Daoy (cell line): Measurements from ENCODE around the gene AGBL3. TPM values are rescaled to one million over a fixed set of nuclear protein-coding genes. Genes with fewer than 3 reads are reported as not detected.
"Not testable (repeated sequence)": the region's sequence is repeated elsewhere in the genome, so short reads cannot be mapped to it uniquely, and the experiment has no call there.

ENCODE experiments used
- DNase-seq: peaks from one replicate; pipeline ENCODE4 v3.0.0-alpha.2; 2015; ENCODE audit warnings: low read depth
- total RNA-seq: library from RNA; depleted of rRNA; stranded (reverse); fragments of >200 nt; shearing (Covaris generic); gene quantifications from 2 replicates; pipeline ENCODE4 v1.2.3, GENCODE V29; 2014

Gene AGBL3
- total RNA-seq, 1 experiment from 2014 or later = 3.3 TPM

DNA sequence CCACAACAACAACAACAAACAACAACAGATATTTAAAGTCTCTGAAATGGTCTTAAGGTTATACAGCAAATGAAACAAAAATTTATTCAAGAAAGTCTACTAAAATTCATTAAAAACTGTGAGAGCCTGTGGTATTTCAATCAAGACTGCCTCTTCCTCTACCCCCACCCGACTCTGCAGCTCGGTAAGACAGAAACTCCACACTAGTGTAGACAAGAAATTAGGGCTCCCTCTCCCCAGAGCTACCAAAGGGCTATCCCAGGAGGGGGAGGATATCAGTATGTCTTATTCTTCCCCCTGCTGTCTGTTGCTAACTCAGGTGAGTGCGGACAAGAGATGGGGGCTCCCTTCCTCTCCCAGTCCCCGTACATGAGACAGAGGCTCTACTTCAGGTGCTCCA is 90.6 kb downstream of the AGBL3 start:
- no peak for DNase-seq

GRCh38 chr7:135077642-135078041 is 91.3 kb downstream of the AGBL3 start:
- no peak for DNase-seq

DNA sequence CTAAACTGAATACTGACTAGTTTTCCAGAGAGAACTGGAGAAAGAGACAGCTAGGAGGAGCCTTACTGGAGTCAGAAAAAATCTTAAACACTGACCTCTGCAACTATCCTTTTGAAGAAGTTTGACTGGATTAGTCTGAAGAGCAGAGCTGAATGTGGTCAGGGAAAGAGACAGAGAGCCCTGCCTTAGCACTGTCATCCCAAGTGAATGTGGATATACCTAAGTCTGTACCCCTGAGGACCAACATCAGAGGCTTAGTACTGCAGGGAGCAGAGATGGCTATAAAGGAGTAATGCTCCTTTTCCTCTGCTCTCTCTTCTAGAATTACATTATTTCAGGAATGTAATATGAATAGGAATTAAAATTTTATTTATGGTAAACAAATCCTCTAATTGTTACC is 91.7 kb downstream of the AGBL3 start:
- no peak for DNase-seq

DNA sequence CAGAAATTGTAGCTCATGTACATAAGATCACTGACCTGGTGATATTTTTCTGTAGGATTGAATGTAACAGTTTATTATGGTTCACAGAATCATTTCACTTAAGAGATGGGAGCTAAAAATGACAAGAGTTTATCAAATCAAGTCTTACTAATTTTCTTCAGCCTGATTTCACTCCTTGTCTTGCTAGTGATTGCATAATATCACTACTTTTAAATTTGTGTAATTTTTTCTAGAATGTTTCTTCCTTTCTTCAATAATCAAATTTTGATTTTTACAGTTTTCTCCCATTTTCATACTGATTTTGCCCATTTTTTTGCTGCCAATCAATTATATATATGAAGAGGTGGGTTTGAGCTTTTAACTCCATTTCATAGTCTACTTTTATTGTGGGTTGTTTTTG is 92.8 kb downstream of the AGBL3 start:
- DNase-seq = no peak

DNA sequence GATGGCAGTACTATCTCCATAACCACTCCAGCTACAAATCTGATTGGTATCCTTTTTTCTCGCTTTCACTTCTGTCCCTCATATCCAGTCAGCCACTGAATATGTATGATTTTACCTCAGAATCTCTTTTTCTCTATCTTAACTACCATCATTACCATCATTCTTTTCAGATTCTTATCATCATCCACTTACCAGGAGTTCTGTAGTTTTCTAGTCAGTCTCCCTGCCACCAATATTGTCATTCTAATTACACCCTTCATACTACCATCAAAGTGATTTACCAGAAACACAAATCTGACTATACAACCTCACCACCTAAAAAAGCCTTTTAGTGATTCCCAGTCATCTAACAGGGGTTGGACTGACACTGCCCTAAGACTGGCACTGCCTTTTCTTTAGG is 96.7 kb downstream of the AGBL3 start:
- DNase-seq = no peak

- DNase-seq = no peak
These were observed 102.3 kb downstream of the AGBL3 start for GRCh38 chr7:135088566-135088965.

- no peak for DNase-seq
These were observed 105.4 kb downstream of the AGBL3 start for GRCh38 chr7:135091717-135092116.

DNA sequence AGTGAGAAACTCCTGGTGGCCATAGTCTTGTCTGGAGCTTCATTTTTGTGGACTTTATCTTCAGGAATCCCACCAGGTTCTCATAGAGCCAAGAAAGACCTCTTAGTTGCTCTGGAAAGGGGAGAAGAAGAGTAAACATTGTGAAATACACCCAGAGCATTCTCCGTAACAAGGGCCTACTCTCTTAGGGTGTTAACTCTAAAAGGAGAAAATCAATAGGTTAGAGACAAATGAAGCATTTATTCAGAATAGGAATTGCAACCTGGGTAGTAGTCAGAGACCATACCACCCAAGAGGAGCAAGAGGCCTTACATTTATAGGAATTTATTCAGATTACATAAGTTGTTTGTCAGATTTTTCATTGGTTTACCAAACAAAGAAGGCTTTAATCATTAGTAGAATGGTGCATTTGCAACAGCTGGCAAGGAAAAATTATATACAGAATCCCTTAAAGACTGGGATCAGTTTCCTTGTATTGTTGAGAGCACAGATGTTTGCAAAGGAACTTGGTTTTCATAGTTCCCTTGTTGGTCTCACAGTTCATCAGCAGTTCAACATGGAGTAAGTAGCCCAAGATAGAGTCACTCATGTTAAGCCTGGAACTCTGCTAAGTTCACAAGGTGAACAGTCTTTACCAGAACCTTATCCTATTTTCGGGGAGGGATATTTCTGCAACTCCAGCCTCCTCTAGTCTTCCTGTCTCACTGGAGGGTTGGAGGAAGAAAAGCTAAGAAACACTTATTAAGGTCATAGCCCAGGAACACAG is 108.3 kb downstream of the AGBL3 start:
- DNase-seq = no peak

- no peak for DNase-seq
These were observed 109.1 kb downstream of the AGBL3 start for GRCh38 chr7:135095450-135095849.

DNA sequence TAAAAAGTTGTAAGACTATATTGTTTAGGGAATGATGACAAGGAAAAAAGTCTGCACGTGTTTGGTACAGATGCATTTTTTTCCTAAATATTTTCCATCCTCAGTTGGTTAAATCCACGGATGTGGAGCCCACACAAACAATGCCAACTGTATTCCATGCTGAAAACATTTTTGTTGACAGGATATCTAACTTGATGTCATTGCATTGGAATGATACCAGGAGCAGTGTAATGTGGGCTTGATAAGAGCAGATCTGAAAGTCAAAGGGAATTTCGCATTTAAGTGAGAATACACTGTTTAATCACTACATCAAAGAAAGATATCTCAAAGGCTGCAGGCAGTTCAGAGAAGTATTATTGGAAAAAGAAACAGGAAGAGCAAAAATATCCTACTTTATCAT is 112.1 kb downstream of the AGBL3 start:
- DNase-seq = no peak

GRCh38 chr7:135100856-135101255 is 114.5 kb downstream of the AGBL3 start:
- DNase-seq = no peak

GRCh38 chr7:135102372-135102771 is 116.1 kb downstream of the AGBL3 start:
- DNase-seq = no peak

DNA sequence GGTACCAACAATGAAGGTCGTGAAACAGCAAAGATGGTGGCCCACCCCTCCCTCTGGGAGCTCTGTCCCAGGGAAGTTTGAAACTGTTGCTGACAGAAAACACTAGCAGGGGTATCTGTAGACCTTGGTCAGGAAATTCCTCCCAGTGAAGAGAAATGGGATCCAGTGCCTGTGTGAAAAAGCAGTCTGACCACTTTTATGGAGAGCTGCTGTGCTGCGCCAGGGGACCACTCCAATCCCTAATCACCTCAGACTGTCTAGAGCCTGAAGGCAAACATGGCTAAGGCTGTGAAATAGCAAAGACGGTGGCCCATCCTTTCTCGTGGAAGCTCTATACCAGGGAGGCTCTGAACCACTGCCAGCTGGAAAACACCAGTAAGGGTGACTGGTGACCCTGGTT is 123.3 kb downstream of the AGBL3 start:
- DNase-seq = no peak

DNA sequence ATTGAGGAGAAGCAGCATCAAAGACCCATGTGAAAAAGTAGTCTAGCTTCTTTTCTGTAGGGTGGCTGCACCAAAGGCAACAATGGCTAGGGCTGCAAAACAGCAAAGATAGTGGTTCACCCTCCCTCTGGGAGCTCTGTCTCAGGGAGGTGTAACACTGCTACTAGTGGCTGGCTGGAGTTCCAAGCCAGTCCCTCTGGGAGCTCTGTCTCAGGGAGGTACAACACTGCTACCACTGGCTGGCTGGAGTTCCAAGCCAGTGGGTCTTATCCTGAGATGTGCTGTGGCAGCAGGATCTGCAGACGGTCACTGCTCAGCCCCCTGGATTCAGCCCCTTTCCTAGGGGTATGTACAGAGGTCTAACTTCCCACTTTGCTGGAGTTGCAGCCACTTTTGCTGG is 123.7 kb downstream of the AGBL3 start:
- DNase-seq = no peak

DNA sequence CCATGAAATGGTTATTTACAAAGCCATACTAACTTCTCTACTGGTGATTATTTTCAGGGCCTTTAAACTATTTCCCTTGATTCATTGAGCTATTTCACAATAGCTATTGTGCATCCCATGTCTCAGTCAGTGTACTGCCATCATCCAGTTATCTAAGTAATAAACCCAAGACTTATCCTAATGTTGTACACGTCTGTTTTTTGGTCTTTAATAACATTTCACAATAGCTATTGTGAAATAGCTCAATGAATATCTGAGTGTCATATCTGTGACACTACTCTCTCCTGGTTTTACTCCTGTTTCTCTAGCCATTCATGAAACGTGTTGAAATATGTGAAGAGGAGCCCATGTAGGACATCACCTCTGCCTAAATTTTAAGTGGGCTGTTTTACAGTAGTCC is 125.1 kb downstream of the AGBL3 start:
- no peak for DNase-seq

- DNase-seq = no peak
These were observed 128.3 kb downstream of the AGBL3 start for GRCh38 chr7:135114622-135115021.

DNA sequence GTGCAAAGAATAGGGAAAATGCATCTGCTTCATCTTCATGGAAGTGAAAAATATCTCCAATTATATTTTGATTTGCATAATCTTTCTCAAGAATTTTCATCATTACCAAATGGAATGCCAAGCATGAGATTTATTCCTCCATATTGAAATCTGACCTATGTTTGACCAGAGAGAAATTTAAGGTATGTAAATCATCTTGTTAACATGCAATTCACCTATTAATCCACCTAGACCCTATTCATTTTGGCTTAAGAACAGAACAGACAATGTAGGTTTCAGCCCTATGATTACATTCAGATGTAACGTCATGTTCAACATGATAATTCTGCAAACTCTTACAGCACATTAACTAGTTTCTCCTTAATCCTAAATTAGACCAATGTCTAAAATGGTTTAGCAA is 130.8 kb downstream of the AGBL3 start:
- no peak for DNase-seq

DNA sequence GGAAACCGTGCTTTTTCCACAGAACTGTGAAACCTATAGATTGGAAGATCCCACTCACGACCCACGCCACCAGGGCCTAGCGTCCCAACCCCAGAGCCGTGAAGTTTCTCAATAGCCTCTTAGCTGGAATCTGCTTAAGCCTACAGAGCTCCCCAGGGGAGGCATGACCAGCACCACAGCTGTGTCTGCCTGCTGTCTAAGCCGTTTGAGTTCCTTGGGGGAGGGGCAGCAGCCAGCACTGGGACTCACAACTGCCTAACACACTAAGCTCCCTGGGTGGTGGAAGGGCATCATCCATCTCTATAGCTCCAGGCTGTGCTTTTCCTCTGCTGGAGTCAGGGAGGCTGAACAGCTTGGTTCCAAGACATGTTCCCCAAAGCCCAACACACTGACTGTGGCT is 135.6 kb downstream of the AGBL3 start:
- peak; percentile 5 for DNase-seq

GRCh38 chr7:135124631-135125030 is 138.3 kb downstream of the AGBL3 start:
- DNase-seq = not testable (repeated sequence)

DNA sequence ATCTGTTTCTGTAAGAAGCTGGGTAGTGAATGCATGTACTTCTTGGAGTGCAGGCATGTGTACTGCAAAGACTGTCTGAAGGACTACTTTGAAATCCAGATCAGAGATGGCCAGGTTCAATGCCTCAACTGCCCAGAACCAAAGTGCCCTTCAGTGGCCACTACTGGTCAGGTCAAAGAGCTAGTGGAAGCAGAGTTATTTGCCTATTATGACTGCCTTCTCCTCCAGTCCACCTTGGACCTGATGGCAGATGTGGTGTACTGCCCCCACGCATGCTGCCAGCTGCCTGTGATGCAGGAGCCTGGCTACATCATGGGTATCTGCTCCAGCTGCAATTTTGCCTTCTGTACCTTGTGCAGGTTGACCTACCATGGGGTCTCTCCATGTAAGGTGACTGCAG is 142.6 kb downstream of the AGBL3 start:
- no peak for DNase-seq

DNA sequence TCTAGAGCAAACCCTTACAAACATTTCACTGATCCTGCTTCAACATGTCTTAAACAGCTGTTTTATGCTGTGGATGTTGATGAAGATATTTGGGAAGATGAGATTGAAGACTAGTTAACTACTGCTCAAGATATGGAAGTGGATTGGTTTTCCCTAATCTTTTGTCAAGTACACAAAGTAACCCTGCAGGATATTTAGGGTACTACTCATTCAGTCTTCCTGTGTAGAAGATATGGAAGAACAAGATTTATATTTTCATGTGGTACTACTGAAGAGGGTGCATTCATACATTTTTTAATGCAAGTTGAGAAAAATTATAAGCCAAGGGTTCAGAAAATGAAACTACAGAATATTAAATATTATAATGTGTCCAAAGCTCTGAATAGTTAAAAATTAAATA is 143.3 kb downstream of the AGBL3 start:
- no peak for DNase-seq

GRCh38 chr7:135143885-135144668 is 157.8 kb downstream of the AGBL3 start:
- no peak for DNase-seq

GRCh38 chr7:135147341-135147898 is 161.1 kb downstream of the AGBL3 start:
- DNase-seq = peak; percentile 16
